GM18502 (cell line): ENCODE results near the gene DEPDC7.

Source experiments
- ATAC-seq: cut with Tn5 transposase; IDR thresholded peaks from one replicate; pipeline ENCODE4 v1.9.1; 2021; ENCODE audit warnings: mild to moderate bottlenecking; ENCODE audit not compliant: unreplicated experiment, poor library complexity

DEPDC7 gene

GRCh38 chr11:33057284-33057683 is 41.6 kb downstream of the DEPDC7 start:
- ATAC-seq: no peak

- ATAC-seq: no peak
Observed at GRCh38 chr11:33059331-33060007, 43.8 kb downstream of the DEPDC7 start.

GRCh38 chr11:33060271-33060670 is 44.6 kb downstream of the DEPDC7 start:
- ATAC-seq: no peak

- ATAC-seq: no peak
Observed at GRCh38 chr11:33062137-33062536, 46.5 kb downstream of the DEPDC7 start.

GRCh38 chr11:33063326-33063881 is 47.7 kb downstream of the DEPDC7 start:
- ATAC-seq: peak; percentile 65

GRCh38 chr11:33064033-33064825 is 48.6 kb downstream of the DEPDC7 start:
- no peak for ATAC-seq

- ATAC-seq: no peak
Observed at GRCh38 chr11:33064866-33065265, 49.2 kb downstream of the DEPDC7 start.

GRCh38 chr11:33065445-33066178 is 49.9 kb downstream of the DEPDC7 start:
- ATAC-seq: peak; percentile 56

- ATAC-seq: no peak
Observed at GRCh38 chr11:33067294-33067693, 51.6 kb downstream of the DEPDC7 start.

GRCh38 chr11:33068611-33069340 is 53.1 kb downstream of the DEPDC7 start:
- ATAC-seq: no peak

GRCh38 chr11:33072465-33072864 is 56.8 kb downstream of the DEPDC7 start:
- ATAC-seq: no peak
